ENCODE results near the gene CNOT11. TPM values are rescaled to one million over a fixed set of nuclear protein-coding genes. Genes with fewer than 3 reads are reported as not detected.
"Not testable (repeated sequence)": the region's sequence is repeated elsewhere in the genome, so short reads cannot be mapped to it uniquely, and the experiment has no call there.

CNOT11 gene
- total and polyA plus RNA-seq, 2 of the 8 experiments (the other 6 are each of a cell fraction or from before 2014, with no cell fraction given), result 41.5 to 54.6 TPM

DNA sequence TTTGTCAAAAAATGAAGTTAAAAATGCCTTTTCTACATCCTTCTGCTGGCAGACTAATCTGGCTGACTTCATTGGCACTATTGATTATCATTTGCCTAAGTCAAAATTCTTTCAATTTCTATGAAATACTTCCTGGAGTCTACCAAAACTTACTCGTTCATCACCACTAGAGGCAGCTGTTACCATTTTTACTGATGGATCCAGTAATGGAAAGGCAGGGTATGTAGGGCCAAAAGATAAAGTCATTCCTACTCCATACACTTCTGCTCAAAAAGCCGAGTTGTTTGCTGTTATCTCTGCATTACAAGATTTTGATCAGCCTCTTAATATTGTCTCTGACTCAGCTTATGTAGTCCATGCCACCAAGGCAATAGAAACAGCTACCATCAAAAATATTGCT lies 12.0 kb upstream of the CNOT11 start:
- H3K9me3 ChIP-seq (ENCODE audit: insufficient read depth in 2 of 2, low read depth in 1 of 2, low read length in 1 of 2); H2BK20ac ChIP-seq (ENCODE audit: low read length); H4K20me1 ChIP-seq (replicated peaks in 1 of 2; ENCODE audit: control insufficient read depth in 1 of 2, insufficient read depth in 2 of 2, low read length in 2 of 2); H2BK120ac ChIP-seq (replicated peaks; ENCODE audit: low read depth, low read length); H3K79me1 ChIP-seq (ENCODE audit: low read depth, low read length); H3K36me3 ChIP-seq (ENCODE audit: control insufficient read depth in 2 of 4, insufficient read depth in 4 of 4, low read length in 3 of 4); H4K8ac ChIP-seq (ENCODE audit: extremely low read depth, insufficient read depth, low read length); H3K4ac ChIP-seq (replicated peaks; ENCODE audit: insufficient read length, low read depth, low read length); H2BK12ac ChIP-seq (ENCODE audit: low read depth, low read length); H3K18ac ChIP-seq (ENCODE audit: extremely low read depth, low read length); H2AFZ ChIP-seq (ENCODE audit: low read length); H3K79me2 ChIP-seq (ENCODE audit: control insufficient read depth in 1 of 2, insufficient read depth in 2 of 2, low read length in 2 of 2); H3K4me1 ChIP-seq (replicated peaks in 1 of 4; ENCODE audit: control insufficient read depth in 3 of 4, insufficient read depth in 4 of 4, low read length in 3 of 4); H2BK15ac ChIP-seq (ENCODE audit: low read length); DNase-seq (ENCODE audit: low read depth in 1 of 2, low spot score in 2 of 2); H3K27me3 ChIP-seq (replicated peaks in 1 of 4; ENCODE audit: control insufficient read depth in 3 of 4, extremely low read depth in 1 of 4, insufficient read depth in 3 of 4, low read length in 3 of 4); H4K5ac ChIP-seq (ENCODE audit: insufficient read length, low read depth, low read length); H3K56ac ChIP-seq (replicated peaks; ENCODE audit: insufficient read length, low read depth, low read length); H4K91ac ChIP-seq (replicated peaks; ENCODE audit: insufficient read length, low read length); H3K14ac ChIP-seq (ENCODE audit: insufficient read length); FAIRE-seq; H2BK5ac ChIP-seq (ENCODE audit: low read depth, low read length); H3K4me2 ChIP-seq (ENCODE audit: insufficient read depth in 1 of 2, low read depth in 2 of 2, low read length in 2 of 2); H3K23ac ChIP-seq (ENCODE audit: insufficient read length); H3K27ac ChIP-seq (ENCODE audit: low read depth, low read length); H3K4me3 ChIP-seq (ENCODE audit: extremely low read depth in 1 of 4, insufficient read depth in 2 of 4, low read depth in 3 of 4, low read length in 4 of 4); H2AK5ac ChIP-seq (ENCODE audit: low read depth, low read length); H3K9ac ChIP-seq (replicated peaks in 1 of 4; ENCODE audit: extremely low read depth in 1 of 4, low read depth in 3 of 4, low read length in 3 of 4); H3K23me2 ChIP-seq (ENCODE audit: low read depth, low read length): not testable (repeated sequence)
- TF ChIP-seq RAD21 (IDR thresholded peaks at IDR 0.05 in 1 of 2, conservative IDR thresholded peaks at IDR 0.05 in 1 of 2; ENCODE audit: low read depth in 2 of 2, low read length in 2 of 2), result peak; percentile 49 to 55
- TF ChIP-seq, protein P1, sequence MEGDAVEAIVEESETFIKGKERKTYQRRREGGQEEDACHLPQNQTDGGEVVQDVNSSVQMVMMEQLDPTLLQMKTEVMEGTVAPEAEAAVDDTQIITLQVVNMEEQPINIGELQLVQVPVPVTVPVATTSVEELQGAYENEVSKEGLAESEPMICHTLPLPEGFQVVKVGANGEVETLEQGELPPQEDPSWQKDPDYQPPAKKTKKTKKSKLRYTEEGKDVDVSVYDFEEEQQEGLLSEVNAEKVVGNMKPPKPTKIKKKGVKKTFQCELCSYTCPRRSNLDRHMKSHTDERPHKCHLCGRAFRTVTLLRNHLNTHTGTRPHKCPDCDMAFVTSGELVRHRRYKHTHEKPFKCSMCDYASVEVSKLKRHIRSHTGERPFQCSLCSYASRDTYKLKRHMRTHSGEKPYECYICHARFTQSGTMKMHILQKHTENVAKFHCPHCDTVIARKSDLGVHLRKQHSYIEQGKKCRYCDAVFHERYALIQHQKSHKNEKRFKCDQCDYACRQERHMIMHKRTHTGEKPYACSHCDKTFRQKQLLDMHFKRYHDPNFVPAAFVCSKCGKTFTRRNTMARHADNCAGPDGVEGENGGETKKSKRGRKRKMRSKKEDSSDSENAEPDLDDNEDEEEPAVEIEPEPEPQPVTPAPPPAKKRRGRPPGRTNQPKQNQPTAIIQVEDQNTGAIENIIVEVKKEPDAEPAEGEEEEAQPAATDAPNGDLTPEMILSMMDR (IDR thresholded peaks at IDR 0.05; ENCODE audit: control extremely low read depth in 1 of 3, insufficient read depth in 1 of 3, low read depth in 1 of 3, low read length in 3 of 3), result peak in 2 of 3 experiments; percentile 19 to 53; a peak in 2 of 4 replicates
- POLR2A ChIA-PET (ENCODE audit: partially characterized antibody), result interaction anchor here (2.7 kb wide), 1 partner anchor 12 kb away, joined by 10 read pairs; the partner anchor contains the start of gene CNOT11
- CTCF ChIA-PET (ENCODE audit: partially characterized antibody), result interaction anchor here (0.8 to 5.1 kb wide), 13 partner anchors 9 to 178 kb away, joined by 3 to 45 read pairs (median 4); partner anchors contain the start of gene CNOT11
- 32% methylated on average over 2 of the region's 2 CpGs; no CpG with 5 or more reads in 1 of the 2 experiments for WGBS, 2 experiments (ENCODE audit: extremely low coverage in 1 of 2, insufficient coverage in 1 of 2, insufficient read length in 1 of 2, insufficient replicate concordance in 2 of 2, low coverage in 1 of 2, low lambda C conversion rate in 2 of 2, missing lambda C conversion rate in 1 of 2)
